Mucosa of gallbladder (tissue), 1 donor: ENCODE data around the gene RPP25L. TPM values are rescaled to one million over a fixed set of nuclear protein-coding genes. Genes with fewer than 3 reads are reported as not detected.

Experiments used
- DNase-seq: peaks from one replicate; pipeline ENCODE4 v3.0.0-alpha.2; 2020; ENCODE audit warnings: low spot score
- total RNA-seq: library from RNA; stranded (reverse); gene quantifications from one replicate; pipeline ENCODE4 v1.2.1, GENCODE V29; 2021
- donor health status: DM: no; HTN: no; CAD: no.

Gene RPP25L
- total RNA-seq, 1 donor from 2014 or later, result 28.7 TPM

DNA sequence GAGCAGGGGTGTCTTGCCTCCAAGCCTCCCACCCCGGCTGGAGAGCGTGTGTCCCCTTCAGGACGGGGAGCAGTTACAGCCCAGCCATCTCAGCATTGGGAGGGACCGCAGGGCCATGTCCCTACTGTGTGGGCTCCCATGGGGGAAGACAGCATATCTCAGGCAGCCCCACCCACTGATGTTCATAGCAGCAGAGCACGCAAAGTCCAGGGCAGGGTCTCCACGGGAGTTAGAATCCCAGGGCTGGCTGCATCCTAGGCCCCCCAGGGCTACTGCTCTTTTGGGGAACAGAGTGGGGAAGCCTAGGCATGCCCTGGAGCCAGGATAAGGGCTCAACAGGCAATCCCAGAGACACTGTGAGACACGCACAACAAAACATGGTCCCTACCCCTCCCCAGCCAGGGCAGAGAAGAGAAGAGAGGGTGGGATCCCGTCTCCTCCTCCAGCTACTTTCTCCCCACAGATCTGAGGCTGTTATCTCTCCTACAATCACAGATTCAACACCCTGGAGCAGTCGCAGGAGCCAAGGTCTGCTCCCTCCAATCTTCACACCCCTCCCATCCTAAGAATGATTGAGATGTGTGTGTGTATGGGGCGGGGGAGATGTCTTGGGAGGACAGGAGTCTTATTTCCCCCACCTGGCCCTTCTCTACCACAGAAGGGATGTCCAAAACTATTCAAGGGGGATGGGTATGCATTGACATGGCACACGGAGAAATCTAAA lies 25.8 kb downstream of the RPP25L start:
- DNase-seq, result no peak

GRCh38 chr9:34584970-34585369 lies 26.9 kb downstream of the RPP25L start:
- DNase-seq, result no peak

DNA sequence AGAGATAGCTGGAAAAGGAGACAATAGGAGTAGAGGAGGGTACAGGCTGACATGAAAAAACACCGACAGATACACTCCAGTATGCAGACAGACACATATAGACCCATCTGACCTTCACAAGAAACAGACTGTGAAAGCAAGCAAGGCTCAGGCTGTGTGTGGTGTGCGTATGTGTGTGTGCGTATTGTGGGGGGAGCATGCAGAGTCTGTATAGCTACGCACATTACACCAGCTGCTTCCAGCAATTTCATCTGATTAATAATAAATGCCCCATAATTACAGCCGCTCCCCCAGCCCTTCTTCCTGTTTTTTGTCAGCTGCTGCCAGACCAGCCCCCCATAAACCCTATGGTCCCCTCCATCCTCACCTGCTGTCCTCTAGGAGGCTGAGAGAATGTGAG lies 29.1 kb downstream of the RPP25L start:
- no peak for DNase-seq

DNA sequence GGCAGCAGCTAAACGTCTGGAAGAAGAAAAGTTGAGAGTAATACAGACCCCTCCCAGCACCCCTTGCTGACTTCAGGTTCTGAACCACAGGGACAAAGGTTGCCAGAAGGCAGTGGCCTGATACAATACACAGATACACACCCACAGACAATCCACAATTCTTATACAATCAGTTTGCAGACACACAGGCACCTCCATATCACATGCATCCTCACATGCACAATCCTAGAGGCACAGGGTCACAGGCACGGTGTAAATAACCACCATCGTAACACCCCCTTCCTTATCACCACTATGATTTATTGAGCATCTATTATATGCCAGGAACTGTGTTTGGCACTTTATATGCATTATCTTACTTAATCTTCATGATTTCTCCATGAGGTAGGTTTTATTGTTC lies 30.6 kb downstream of the RPP25L start:
- DNase-seq, result no peak

GRCh38 chr9:34580358-34580757 lies 31.5 kb downstream of the RPP25L start:
- DNase-seq, result no peak

- DNase-seq, result no peak
These were observed 32.1 kb downstream of the RPP25L start for GRCh38 chr9:34579808-34580163.

GRCh38 chr9:34579104-34579807 lies 32.6 kb downstream of the RPP25L start:
- DNase-seq, result no peak

DNA sequence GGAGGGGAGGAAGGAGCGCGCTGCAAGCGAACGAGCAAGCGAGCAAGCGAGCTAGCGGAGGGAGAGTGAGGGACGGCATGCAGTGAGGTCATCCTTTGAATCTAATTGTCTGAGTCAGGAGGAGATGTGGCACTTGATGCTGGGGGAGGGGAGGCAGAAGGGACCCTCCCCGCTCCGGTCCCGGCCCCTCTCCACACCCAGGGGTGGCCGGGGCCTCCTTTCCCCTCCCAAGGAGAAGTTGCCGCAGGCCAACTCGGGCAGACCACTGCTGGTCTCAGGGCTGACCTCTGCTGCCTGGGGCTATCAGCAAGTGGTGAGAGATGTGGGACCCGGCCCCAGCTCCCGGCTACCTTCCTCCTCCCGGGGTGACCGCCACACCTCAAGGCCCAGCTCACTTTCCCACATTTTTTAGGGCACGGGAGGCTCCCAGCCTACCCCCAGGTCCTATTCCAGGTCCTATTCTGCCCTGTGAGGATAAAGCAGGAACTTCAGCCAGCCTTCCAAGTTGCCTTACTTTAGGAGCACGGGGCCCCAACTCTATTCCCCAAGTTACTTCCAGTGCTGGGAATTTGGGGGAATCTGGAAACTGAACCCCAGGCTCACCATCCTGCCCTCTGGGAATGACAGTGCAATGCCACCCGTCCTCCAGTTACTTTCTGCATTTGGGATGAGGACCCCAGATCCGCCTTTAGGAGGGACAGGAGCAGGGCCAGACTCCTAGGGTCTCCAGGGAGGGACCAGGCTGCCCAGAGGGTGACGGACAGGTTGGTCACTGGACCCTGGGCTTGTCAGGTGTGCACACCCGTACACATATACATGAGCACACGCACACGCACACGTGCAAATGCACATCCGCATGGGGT lies 33.4 kb downstream of the RPP25L start:
- DNase-seq, result no peak

DNA sequence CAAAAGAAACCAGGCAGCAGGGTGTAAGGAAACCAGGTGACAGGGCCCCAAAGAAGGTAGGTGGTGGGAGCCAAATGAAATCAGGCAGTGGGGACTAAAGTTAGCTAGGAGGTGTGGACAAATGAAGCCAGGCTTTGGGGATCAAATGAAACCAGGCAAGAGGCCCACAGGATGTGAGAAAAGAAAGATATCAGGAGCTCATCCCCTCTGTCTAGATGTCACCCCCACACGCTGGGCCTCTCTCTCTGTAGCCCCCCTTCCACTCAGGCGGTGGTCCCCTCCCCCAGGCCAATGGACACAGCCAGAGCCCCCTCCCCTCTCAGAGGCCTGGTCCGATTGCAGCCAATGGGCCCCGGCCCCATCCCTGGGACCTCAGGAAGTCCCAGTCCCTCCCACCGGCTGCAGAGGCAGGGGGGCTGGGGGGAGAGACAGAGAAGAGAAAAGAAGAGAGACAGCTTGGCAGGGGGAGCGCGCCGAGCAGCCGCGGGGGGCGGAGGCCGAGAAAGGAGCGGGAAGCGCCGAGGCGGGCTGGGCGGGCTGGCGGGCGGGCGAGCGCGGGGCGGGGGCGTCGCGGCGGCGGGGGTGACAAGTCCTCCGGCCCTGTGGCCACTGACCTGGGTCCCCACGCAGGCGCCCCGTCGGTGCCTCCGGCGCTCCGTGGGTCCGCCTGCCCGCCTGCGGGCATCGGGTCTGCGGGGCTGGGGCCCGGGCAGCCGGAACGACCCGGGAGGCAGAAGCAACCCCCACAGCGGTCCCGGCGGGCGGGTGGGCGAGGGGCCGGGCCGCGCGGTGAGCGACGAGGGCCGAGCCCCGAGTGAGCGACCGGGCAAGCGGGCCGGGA lies 34.3 kb downstream of the RPP25L start:
- no peak for DNase-seq

GRCh38 chr9:34576597-34577399 lies 35.1 kb downstream of the RPP25L start:
- DNase-seq, result peak; percentile 27

DNA sequence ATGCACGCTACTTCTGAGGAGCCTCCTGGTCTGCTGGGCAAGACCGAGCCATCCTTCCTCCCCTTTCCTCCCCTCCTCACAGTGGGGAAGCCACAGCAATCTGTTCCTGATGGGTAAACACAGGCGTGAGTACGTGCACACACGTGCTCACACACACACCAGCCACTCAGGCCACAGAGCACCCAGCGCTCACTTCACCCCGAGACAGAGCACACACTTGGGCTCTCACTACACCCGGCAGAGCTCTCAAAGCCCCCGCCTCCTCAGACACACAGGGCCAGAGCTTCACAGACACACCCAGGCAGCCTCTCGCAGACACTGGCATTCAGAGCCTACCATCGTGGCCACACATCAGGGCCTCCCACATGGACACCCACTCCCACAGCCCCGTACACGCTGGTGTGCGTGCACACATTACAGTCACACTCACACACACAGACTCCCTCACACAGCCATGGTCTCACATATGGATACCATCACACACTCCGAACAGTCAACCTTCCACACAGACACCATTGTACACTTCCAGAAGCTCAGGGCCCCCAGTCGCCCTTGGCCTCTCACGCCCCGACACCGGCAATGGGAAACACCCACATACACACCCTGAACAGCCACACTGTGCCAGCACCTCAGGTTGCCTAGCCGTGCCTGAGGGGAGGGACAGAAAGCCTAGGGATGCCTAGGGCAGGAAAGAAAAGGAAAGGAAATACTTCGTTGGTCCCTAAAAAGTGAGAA lies 35.9 kb downstream of the RPP25L start:
- DNase-seq, result no peak

DNA sequence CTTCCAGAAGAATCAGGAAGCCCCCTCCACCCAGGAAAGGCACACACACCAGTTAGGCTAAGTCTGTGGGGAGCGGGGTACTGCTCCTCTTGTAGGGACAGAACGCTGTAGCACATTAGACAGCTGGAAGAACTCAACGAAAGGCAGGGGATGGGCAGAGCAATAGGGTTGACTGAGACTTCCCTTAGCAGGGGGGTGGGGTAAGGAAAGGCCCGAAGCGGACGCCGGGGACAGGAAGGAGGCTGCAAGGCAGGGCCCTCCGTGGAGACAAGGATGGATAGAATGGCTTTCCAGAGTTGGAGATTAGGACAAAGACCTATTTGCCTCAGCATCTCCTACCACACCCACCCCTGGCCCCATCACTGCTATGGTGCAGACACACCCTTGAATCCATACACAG lies 36.7 kb downstream of the RPP25L start:
- no peak for DNase-seq

DNA sequence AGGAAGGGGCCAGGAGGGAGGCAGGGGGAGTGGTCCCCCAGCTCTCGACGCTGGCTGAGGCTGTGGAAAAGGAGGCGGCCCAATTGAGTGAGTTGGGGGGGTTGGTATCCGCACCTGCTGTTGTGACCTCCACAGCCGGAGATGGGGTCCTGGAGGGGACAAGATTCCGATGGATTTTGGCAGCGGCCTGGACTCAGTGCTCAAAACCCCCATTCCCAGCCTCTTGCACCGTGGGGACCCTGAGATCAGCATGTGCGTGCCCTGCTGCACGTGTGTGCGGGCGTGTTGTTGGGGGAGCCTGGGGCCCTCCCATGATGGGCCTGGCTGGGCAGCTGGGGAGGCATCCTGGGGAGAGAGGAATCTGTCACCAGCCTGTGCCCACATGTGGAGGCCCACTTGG lies 37.3 kb downstream of the RPP25L start:
- DNase-seq, result no peak

DNA sequence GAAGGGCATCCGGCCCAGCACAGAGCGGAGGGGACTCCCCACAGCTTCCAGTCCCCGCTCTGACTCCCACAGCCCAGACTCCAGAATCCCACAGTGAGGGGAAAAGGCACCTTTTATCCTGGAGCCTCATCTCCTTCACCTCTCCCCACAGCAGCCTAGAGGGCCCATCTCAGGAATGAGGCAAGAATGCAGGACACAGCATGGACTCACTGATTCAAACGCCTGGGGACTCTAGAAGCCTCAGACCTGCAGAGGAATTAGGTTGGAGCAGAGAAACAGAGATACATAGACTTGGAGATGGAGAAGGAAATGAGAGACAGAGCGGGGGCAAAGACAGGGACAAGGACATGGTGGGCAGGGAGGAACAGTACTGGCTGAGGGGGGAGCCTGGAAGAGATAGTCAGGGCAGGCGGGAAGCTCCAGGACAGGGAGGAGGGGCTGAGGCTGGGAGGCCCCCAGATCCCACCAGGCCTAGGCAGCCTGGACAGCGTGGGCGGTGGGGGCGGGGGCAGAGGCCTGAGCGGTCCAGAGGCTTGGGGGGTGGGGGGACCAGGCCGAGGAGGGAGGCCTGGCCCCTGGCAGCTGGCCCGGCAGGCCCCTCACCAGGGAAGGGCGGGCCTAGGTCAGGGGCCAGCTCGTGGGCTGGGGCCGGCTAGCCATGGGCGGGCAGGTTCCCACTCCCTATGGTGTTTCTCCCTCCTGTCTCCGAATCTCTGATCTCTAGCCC lies 38.1 kb downstream of the RPP25L start:
- no peak for DNase-seq

GRCh38 chr9:34572628-34573027 lies 39.3 kb downstream of the RPP25L start:
- DNase-seq, result no peak

- DNase-seq, result peak; percentile 63
These were observed 39.8 kb downstream of the RPP25L start for GRCh38 chr9:34572092-34572491.

DNA sequence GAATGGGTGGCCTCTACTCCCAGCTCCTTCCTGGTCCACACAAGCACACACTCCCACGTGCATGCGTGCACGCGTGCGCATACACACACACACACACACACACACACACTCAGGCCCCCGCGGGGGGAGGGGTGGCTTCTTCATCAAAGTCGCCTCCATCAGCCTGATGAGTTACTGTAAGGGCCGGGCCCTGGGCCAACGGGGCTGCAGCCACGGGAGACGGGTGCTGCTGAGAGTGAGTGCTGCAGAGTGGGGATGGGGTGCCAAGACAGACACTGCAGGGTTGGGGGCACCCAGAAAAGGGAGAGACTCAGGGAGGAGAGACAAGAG lies 40.5 kb downstream of the RPP25L start:
- no peak for DNase-seq

DNA sequence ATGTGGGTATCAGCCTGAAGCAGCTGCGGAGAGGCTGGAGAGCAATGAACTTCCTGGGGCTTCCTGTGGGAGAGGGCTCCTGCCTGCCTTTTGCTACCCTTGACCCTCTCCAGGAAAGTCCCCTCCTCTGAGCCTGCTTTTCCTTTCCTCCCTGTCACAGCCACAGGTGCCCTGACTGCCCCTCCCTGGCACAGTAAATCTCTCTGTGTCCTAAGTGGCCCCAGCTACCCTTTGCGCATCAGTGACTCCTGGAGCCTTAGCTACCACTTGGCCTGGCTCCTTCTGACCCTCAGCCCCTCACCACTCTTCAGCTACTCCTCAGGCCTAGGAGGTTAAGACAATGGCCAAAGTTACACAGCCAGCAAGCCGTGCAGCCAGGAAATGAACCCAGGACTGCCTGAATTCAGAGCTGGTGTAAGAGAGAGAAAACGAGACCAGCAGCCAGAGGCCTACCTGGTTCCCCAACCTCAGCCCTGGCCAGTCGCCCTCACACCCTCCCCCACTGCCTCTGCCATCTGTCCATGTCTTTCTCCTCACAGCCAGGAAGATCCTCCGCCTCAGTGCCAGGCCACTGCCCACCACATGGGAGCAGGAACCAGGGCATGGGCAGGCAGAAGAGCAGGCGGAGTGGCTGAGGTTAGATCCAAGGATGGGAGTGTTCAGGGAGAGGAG lies 41.0 kb downstream of the RPP25L start:
- DNase-seq, result no peak

GRCh38 chr9:34570376-34570775 lies 41.5 kb downstream of the RPP25L start:
- no peak for DNase-seq
